ENCODE measurements around the gene PNMT.

PNMT gene

GRCh38 chr17:39687546-39688474 is 19.6 kb downstream of the PNMT start, which contains the start of gene PGAP3 (continued):
- TF ChIP-seq ZNF133 (tag by site-specific recombination; IDR thresholded peaks at IDR 0.05): no peak
- TF ChIP-seq ZNF521 (tag by site-specific recombination; IDR thresholded peaks at IDR 0.05): no peak
- TF ChIP-seq OSR2 (tag by site-specific recombination; IDR thresholded peaks at IDR 0.05): no peak
- TF ChIP-seq GLIS2 (tag by site-specific recombination; IDR thresholded peaks at IDR 0.05): peak; percentile 56
- TF ChIP-seq SETDB1 (IDR thresholded peaks at IDR 0.05; ENCODE audit: insufficient read length, low read length): no peak
- TF ChIP-seq ZFHX2 (tag by site-specific recombination; conservative IDR thresholded peaks at IDR 0.05): peak; percentile 49; the same call in 1 of the 2 replicates
- peak; percentile 63 for TF ChIP-seq ZBTB17 (tag by site-specific recombination; IDR thresholded peaks at IDR 0.05)
- no peak for TF ChIP-seq ZNF433 (tag by site-specific recombination; IDR thresholded peaks at IDR 0.05; ENCODE audit: low read depth)
- peak; percentile 58; the same call in 1 of the 2 replicates for TF ChIP-seq SP7 (tag by site-specific recombination; IDR thresholded peaks at IDR 0.05)
- TF ChIP-seq MYNN (tag by site-specific recombination; IDR thresholded peaks at IDR 0.05; ENCODE audit: borderline replicate concordance): no peak
- no peak for TF ChIP-seq ZSCAN5A (tag by site-specific recombination; IDR thresholded peaks at IDR 0.05)
- no peak for TF ChIP-seq ZNF670 (tag by site-specific recombination; IDR thresholded peaks at IDR 0.05; ENCODE audit: low read depth)
- no peak for TF ChIP-seq ZNF585B (tag by site-specific recombination; IDR thresholded peaks at IDR 0.05)
- no peak for TF ChIP-seq ZNF677 (tag by site-specific recombination; IDR thresholded peaks at IDR 0.05)
- TF ChIP-seq ZNF24 (tag by site-specific recombination; IDR thresholded peaks at IDR 0.05): peak; percentile 44; the same call in 1 of the 2 replicates
- TF ChIP-seq ZNF211 (tag by site-specific recombination; IDR thresholded peaks at IDR 0.05; ENCODE audit: low read depth): no peak
- 0 out of 2 replicates have a peak, but pooled peaks have one; percentile 35 for TF ChIP-seq REST (tag by site-specific recombination; IDR thresholded peaks at IDR 0.05)
- no peak for TF ChIP-seq ZNF416 (tag by site-specific recombination; IDR thresholded peaks at IDR 0.05)
- no peak for TF ChIP-seq ZFP41 (tag by site-specific recombination; IDR thresholded peaks at IDR 0.05; ENCODE audit: borderline replicate concordance)
- no peak for TF ChIP-seq ZNF792 (tag by site-specific recombination; IDR thresholded peaks at IDR 0.05)
- no peak for TF ChIP-seq ZNF621 (tag by site-specific recombination; IDR thresholded peaks at IDR 0.05)
- no peak for TF ChIP-seq ZBTB44 (tag by site-specific recombination; IDR thresholded peaks at IDR 0.05)
- no peak for TF ChIP-seq ZNF514 (tag by site-specific recombination; IDR thresholded peaks at IDR 0.05)
- TF ChIP-seq ZNF449 (tag by site-specific recombination; IDR thresholded peaks at IDR 0.05): peak; percentile 29; the same call in 1 of the 2 replicates
- TF ChIP-seq KLF8 (tag by site-specific recombination; IDR thresholded peaks at IDR 0.05): peak; percentile 53; the same call in 1 of the 2 replicates
- TF ChIP-seq ZNF747 (tag by site-specific recombination; IDR thresholded peaks at IDR 0.05): no peak
- no peak for TF ChIP-seq ZNF114 (tag by site-specific recombination; IDR thresholded peaks at IDR 0.05)
- no peak for TF ChIP-seq RBAK (tag by site-specific recombination; IDR thresholded peaks at IDR 0.05)
- no peak for TF ChIP-seq ZNF664 (tag by site-specific recombination; IDR thresholded peaks at IDR 0.05)
- TF ChIP-seq KLF16 (tag by site-specific recombination; IDR thresholded peaks at IDR 0.05): peak; percentile 87
- peak; percentile 35; the same call in 1 of the 2 replicates for TF ChIP-seq HOXC10 (CRISPR knock-in tag; IDR thresholded peaks at IDR 0.05)
- TF ChIP-seq ZNF529 (tag by site-specific recombination; IDR thresholded peaks at IDR 0.05; ENCODE audit: insufficient replicate concordance): no peak
- no peak for TF ChIP-seq ZNF48 (tag by site-specific recombination; IDR thresholded peaks at IDR 0.05)
- TF ChIP-seq ZNF37A (tag by site-specific recombination; IDR thresholded peaks at IDR 0.05): no peak
